GM06990 (cell line): Measurements from ENCODE around the gene UVSSA.

Experiments used
- DNase-seq: peaks from one replicate; pipeline ENCODE4 v3.0.0-alpha.2; 2011; ENCODE audit not compliant: insufficient read length; ENCODE audit errors: extremely low read depth
- H3K27me3 ChIP-seq: replicated peaks from 2 replicates; pipeline ENCODE4 v1.6.0; 2011; ENCODE audit warnings: low read length; ENCODE audit not compliant: control insufficient read depth, insufficient read depth
- H3K36me3 ChIP-seq: 2 replicates; pipeline ENCODE4 v1.5.1; 2011; ENCODE audit warnings: low read length; ENCODE audit not compliant: control insufficient read depth, insufficient read depth
- H3K4me3 ChIP-seq: replicated peaks from 2 replicates; pipeline ENCODE4 v1.5.1; 2011; ENCODE audit warnings: low read depth, mild to moderate bottlenecking, control low read depth, low read length
- TF ChIP-seq, protein P1 (sequence below): IDR thresholded peaks from 2 replicates; pipeline ENCODE4 v1.5.1; 2011; ENCODE audit warnings: low read length, control low read depth, mild to moderate bottlenecking, inconsistent platforms; ENCODE audit not compliant: insufficient read depth, poor library complexity, severe bottlenecking

The UVSSA gene

DNA sequence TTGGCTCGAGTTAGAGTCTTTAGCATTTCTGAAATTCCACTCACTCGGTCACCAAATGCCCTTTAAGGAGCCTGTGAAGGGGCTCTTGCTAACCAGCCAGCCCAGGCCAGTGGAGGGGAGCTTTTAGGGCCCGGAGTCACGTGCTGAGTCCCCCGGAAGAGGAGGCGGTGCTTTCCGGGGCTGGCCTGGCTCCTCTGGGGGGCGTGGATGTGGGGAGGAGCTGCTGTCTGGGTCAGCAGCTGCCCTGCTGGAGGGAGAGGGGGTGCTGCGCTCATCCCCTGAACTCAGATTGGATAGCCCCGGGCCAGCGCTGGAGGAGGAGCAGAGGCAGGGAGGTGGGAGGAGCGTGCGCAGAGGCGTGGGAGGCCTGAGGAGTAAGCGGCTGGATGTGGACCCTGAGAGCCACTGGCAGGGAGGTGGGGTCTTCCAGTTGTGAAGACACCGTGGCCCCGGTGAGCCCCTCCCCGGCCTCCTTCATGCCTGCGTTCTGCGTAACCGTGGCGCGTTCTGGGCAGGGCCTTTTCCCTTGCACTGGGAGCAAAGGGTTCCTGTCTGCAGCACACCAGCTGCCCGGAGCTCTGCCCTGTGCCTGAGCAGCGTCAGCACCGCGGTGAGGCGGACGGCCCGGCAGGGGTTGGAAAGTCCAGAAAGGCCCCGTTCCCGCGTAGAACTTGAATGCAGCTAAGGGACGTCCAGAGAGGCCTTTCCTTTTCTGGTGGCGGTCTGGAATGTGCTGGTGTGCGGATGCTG lies 37.6 kb upstream of the UVSSA start:
- TF ChIP-seq, protein P1, sequence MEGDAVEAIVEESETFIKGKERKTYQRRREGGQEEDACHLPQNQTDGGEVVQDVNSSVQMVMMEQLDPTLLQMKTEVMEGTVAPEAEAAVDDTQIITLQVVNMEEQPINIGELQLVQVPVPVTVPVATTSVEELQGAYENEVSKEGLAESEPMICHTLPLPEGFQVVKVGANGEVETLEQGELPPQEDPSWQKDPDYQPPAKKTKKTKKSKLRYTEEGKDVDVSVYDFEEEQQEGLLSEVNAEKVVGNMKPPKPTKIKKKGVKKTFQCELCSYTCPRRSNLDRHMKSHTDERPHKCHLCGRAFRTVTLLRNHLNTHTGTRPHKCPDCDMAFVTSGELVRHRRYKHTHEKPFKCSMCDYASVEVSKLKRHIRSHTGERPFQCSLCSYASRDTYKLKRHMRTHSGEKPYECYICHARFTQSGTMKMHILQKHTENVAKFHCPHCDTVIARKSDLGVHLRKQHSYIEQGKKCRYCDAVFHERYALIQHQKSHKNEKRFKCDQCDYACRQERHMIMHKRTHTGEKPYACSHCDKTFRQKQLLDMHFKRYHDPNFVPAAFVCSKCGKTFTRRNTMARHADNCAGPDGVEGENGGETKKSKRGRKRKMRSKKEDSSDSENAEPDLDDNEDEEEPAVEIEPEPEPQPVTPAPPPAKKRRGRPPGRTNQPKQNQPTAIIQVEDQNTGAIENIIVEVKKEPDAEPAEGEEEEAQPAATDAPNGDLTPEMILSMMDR = no peak
- H3K4me3 ChIP-seq = no peak overlapping the region
- peaks cover 18% of the 10 kb centered on the region for H3K36me3 ChIP-seq
- H3K27me3 ChIP-seq = no peaks in the 10 kb centered on the region
- peak; percentile 65 for DNase-seq

DNA sequence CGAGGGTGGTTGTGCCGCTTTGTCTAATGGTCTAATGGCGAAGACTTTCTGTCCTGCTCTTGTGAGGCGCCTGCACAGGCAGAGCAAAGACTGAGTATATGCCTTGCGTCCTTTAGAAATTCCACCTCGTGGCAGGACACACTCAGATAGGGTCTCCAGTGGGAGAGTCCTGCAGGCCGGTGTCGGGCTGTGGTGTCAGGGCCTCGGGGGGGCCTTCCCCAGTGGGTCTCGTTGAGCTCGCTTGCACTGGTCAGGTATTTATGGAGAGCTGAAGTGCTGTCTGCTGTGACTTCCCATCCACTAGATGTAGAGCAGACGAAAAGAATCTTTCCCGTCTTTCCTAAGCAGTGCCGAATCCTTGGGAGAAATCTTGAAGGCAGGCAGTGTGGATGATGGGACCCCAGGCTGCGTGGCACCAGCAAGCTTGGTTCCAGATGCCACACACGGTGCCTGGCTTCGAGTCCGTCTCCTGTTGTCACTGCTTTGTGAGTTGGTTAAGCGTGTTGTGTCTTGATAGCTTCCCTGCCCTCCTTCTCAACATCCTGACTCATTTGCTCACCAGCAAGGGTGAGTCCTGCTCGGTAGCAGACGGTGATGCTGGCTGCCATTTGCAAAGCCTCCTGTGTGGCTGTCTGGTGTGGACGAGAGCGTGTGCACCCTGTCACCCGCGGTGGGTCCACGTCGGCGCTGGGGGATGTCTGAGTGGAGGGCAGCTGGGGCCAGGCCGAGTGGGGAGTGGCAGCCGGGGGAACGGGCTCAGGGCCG lies 36.8 kb upstream of the UVSSA start:
- H3K27me3 ChIP-seq = no peaks in the 10 kb centered on the region
- TF ChIP-seq, protein P1 = no peak
- no peak overlapping the region for H3K4me3 ChIP-seq
- no peak for DNase-seq
- peaks cover 22% of the 10 kb centered on the region for H3K36me3 ChIP-seq

DNA sequence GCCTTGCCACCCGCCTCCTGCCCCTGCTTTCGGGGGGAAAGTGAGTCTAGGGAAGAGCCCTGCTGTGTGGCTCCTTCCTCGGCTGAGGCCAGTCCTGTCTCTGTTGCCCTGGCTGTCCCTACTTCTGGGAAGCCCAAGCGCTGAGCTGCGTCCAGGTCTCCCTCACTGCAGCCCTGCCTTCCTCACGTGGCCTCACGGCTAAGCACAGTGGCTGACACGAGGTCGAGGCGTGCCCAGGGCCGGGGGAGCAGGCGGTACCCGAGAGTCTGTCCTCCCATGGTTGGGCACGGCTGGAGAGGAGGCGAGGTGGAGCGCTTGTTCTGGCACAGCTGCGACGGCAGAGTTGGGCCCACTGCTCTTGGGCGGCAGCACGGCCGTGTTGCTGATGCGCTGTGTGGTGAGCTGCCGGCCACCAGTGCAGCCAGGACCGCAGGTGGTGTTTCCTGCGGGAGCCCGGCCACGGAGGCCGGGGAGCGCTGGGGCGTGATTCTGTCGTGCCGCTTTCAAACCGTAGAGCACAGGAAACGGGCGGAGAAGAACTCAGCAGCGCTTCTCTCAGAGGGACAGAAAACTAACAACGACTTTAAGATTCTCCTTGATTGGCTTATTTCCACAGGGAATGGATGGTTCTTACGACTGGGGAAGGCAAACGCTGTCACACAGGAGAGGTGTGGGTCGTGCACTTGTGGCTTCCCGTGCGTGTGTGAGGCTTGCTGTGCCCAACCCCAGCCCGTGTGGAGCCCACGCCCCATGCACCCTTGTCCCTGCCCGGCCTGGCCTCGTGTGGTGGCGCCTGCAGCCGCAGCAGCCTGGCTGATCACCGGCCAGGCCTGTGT lies 36.0 kb upstream of the UVSSA start:
- DNase-seq = no peak
- TF ChIP-seq, protein P1 = no peak
- no peaks in the 10 kb centered on the region for H3K27me3 ChIP-seq
- no peak overlapping the region for H3K4me3 ChIP-seq
- peaks cover 22% of the 10 kb centered on the region for H3K36me3 ChIP-seq

DNA sequence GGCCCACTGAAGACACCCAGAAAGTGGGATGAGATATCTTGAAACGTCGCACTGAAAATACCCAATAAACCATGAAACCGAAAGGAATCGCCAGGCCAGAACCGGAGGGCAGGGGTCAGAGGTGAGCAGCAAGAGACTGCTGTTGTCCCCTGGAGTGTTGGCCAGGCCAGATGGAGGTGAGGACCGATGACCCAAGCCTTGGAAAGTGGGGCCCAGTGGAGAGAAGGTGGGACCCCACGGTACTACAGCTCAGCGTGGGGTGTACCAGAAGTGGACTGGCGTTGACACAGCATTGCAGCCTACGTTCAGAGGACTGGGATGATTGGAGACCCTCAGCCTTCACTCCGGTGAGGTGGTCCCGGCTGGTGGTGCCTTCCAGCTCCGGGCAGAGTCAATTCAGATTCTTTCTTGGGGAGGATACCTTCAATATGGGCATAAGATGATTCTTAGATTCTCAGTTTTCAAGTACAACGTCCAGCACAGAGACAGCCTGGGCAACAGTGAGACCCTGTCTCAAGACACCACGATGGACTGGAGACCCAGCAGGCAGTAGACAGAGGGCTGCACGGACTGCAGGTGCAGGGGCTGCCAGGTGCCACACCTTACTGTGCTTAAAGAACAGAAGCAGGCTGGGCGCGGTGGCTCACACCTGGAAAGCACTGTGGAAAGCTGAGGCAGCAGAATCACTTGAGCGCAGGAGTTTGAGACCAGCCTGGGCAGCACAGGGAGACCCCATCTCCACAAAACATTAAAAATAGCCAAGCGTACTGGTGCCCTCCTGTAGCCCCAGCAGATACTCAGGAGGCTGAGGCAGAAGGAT lies 34.0 kb upstream of the UVSSA start:
- Histone ChIP-seq H3K36me3 (peaks cover 38% of the 10 kb centered on the region), H3K4me3 (no peak overlapping the region), H3K27me3 (no peaks in the 10 kb centered on the region)
- no peak for DNase-seq
- TF ChIP-seq, protein P1 = no peak

DNA sequence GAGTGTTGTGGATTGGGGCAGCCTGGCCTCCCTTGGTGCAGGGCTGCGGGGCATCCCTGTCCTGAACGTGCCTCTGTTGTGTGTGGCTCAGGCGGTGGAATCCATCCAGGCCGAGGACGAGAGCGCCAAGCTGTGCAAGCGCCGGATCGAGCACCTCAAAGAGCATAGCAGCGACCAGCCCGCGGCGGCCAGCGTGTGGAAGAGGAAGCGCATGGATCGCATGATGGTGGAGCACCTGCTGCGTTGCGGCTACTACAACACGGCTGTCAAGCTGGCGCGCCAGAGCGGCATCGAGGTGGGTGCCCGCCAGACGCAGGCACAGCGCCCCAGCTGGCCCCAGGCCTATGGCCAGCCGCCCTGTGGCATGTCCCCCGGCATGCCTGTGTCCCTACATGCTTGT lies 31.7 kb upstream of the UVSSA start:
- H3K27me3 ChIP-seq = no peaks in the 10 kb centered on the region
- TF ChIP-seq, protein P1 = no peak
- H3K36me3 ChIP-seq = peaks cover 45% of the 10 kb centered on the region
- DNase-seq = no peak
- H3K4me3 ChIP-seq = no peak overlapping the region
